HG02588 (cell line): ENCODE results near the gene GMEB2.

ENCODE experiments used
- ATAC-seq: cut with Tn5 transposase; IDR thresholded peaks from one replicate; pipeline ENCODE4 v1.9.1; 2021; ENCODE audit warnings: mild to moderate bottlenecking, moderate library complexity; ENCODE audit not compliant: unreplicated experiment

The GMEB2 gene

DNA sequence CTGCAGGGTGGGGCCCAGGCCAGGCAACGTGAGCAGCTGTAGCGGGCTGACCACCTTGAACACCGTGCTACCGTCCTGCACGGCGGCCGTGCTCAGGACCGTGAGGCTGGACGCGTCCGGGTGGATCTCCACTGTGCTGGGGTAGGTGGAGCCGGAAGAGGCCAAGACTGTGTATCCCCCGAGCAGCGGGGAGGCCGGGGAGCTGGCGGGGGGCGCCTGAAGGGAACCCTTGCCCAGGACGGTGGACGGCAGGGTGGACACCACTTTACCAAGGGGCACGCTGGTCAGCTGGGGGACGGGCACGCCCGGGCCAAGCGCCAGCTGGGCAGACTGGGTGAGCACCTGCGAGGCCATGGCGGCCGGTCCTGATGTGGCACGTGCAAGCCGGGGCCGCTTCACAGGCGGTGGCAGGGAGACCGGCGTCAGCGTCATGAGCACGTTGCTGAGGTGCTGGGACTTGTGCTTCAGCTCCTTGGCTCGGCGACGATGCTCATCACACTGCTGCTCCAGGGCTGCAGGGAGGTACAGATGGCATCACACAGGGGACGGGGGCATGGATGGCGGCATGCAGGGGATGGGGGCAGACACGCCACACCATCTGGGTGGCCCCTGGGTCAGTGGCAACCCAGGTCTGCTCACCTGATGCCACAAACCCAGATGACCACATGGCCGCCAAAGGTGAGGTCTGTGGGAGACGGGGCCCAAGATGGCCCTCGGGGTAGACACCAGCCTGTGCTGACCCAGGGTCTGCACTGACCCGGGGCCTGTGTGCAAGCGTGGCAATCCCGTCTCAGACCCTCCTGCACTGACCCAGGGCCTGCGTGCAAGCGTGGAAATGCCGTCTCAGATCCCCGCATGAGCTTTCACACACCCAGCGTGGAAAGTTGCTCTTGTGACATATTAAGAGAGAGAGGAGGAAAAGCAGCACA is 36.4 kb downstream of the GMEB2 start:
- ATAC-seq, result no peak

- ATAC-seq, result no peak
Observed at GRCh38 chr20:63589261-63590217, 37.4 kb downstream of the GMEB2 start.

GRCh38 chr20:63588641-63589041 is 38.3 kb downstream of the GMEB2 start:
- no peak for ATAC-seq

DNA sequence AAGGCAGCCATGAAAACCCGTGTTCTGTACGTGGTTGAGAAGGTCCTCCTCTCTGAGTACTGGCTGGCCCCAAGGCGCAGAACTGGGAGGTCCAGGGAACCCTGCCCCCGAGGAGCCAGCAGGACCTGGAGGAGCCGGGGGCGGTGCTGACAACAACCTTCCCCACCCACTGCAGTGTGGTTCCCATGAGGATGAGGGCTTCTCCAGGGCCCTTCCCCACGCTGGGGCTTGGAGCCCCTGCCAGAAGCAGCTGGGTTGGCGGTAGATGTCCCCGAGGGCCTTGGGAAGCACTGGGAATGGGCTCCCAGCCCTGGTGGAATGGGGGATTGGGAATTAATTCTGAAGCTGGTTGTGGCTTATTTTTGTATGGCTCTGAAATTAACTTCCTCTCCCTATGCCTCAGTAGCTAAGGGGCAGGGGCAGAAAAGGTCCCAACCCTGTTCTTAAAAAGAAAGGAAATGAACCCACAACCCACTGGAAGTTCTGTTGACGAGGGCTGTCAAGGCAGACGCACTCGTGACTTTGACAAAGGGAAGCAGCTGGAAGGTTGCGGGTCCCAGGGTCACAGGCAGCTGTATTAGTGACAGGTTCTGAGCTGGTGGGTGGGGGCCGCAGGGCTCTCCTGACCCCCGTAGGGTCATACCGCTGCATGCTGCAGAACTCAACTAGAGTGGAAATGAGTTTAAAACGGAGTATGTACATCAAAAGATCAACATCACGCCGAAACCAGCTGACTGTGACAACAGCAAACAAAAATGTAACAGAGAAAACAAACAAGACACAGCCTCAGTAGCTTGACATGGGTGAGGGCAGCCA is 38.9 kb downstream of the GMEB2 start:
- no peak for ATAC-seq

DNA sequence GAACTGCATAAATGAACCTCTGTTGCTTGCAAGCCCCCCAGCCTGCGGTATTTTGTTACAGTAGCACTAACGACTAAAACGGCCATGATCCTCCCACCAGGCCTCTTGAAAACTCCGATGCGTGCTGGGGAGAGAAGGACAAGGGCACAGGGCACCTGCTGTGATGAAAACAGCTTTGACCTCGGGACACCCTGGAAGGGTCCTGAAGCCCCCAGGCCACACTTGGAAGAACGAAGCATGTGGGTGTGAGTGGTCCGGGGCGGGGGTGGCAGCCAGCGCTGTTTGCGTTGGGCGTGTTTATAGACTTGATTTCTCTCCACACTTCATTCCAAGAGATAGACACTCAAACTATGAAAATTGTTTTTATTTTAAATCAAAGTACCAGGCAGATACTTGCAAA is 39.6 kb downstream of the GMEB2 start:
- no peak for ATAC-seq

- ATAC-seq, result no peak
Observed at GRCh38 chr20:63586797-63587196, 40.1 kb downstream of the GMEB2 start.

- ATAC-seq, result no peak
Observed at GRCh38 chr20:63585616-63586565, 41.0 kb downstream of the GMEB2 start.

GRCh38 chr20:63582382-63583063 is 44.4 kb downstream of the GMEB2 start:
- no peak for ATAC-seq

DNA sequence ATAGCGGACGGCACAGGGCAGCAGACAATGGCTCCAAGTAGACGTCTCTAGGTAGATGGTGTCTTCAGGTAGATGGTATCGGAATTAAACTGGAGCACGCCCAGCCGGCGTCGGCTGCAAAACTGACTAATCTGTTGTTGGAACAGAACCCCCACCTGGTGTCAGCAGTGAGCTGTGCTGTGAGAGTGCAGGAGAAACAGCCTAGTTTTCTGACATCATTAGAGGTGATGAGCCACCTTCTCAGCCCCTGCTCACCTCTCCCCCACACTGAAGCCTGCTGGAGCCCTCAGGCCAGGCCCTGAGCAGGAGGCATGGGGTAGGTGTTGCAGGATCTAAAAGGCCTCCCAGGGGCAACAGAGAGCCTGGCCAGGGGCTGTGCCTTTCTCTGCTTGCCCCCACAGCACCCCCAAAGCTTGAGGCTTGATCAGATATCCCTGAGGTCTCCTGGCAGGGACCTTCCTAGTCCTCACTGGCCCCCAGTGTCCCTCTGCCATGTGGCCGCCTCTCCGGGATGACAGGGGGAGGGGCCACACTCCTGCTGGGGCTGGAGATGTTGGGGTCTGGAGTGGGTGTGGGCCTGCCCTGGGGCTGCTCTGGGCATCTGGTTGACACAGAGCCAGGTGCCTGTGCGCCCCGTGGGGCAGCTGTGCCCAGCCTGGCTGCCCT is 46.0 kb downstream of the GMEB2 start:
- ATAC-seq, result no peak

DNA sequence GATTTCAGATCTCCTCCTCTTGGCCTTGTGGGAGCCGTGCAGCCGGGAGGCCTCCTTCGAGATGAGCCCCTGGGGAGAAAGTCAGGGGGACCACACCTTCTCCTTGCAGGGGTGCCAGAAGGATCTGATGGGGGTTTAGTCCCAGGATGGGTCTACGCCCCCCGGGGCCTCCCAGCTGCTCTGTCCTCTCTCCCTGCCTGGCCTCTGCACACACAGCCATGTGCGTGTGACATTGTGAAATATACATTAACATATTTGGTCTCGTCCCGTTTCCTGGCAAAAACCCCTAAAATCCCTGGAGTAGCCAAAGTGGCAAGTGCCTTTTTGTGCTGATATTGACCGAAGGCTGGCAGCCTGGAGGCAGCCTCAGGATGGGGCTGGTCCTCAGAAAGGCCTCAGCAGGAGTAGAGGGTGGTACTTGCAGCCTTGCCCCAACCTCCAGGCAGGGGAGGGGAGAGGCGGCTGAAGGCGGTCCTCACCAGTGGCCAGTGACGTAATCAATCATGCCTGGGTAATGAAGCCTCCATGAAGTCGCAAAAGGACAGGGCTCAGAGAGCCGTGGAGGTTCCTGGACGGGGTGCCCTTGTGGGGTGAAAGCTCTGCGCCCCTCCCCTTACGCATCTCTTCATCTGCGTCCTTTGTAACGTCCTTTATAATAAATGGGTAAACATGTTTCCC is 47.7 kb downstream of the GMEB2 start:
- no peak for ATAC-seq

DNA sequence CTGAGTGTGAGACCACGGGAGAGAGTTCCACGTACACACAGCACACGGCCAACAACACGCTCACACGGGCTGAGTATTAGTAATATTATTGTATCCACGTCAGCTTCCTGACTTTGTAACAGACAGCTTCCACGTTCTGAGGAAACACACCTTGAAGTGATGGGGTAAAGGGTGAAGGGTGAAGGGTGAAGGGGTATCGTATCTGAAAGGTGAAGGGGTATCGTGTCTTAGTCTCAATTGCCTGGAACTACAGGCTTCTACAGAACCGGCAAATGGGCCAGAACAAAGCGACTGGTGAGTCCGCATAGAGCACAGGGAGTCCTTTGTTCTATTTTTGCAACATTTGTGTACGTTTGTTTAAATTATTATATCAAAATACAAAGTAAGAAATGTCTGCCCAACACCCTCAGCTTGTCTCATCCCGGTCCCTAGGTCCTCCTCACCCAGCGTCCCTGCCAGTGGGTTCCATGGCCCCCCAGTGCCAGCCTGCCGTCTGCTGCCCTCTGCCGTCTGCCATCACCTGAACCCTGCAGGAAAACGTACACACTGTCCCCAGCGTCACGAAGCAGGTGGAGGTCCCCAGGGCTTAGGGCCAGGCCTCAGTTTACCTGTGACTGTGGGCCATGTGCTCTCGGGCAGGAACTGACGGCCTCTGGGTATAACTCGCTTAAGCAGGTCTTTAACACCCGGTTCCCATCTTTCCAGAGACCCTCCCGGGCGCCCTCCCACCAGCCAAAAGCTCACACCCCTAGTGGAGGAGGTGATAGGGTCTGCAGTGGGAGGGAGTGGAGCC is 48.5 kb downstream of the GMEB2 start:
- ATAC-seq, result no peak

- no peak for ATAC-seq
Observed at GRCh38 chr20:63577317-63577894, 49.5 kb downstream of the GMEB2 start.

DNA sequence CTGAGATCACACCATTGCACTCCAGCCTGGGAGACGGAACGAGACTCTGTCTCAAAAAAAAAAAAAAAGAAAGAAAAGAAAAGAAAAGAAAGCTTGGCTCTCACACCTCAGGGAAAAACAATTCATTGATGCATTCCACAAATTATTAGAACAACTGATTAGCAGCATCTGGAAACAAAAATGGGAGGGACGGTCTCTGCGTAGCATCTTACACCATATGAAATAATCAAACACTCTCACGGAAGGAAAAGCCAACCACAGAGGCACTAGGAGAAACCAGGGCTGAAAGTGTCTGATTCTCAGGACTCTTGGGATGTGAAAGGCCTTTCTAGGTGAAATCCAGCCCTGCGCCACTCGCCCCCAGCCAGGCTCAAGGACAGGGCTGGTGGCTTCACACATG is 50.6 kb downstream of the GMEB2 start:
- no peak for ATAC-seq

DNA sequence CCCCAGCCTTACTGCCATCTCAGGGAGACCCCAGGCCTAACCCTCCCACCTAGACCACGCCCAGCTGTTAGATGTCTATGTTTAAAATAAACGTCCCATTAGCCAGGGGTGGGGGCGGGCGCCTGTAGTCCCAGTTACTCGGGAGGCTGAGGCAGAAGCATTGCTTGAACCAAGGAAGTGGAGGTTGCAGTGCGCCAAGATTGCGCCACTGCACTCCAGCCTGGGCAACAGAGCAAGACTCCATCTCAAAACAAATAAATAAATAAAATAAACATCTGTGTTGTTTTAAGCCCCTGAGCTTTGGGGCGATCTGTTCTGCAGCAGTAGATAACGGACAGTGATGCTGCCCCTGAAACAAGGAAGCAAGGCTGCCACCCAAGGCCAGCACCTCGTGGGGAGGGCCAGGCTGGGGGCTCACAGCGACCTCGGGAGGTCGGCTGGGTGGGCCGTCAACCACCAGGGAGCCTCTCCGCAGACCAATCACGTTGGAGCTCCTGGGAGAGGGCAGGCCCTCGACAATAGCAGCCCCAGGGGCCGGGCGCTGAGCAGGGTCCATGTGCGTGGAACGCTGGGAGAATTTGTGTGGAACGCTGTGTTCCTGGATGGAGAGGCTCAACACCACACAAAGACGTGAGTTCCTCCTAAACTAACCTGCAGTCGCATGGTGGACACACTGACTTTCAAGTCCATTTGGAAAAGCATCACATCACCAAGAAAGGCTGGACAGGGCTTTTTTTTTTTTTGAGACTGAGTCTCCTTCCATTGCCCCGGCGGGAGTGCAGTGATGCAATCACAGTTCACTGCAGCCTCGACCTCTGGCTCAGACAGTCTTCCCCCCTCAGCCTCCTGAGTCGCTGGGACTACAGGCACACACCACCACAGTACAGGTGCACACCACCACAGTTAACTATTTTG is 51.8 kb downstream of the GMEB2 start:
- no peak for ATAC-seq

GRCh38 chr20:63574156-63574828 is 52.6 kb downstream of the GMEB2 start, which contains the start of gene HELZ2:
TSS of gene HELZ2 (minus strand) at chr20:63574239. CDS start at chr20:63572385, 1,854 bp downstream.
- no peak for ATAC-seq
